ENCODE data around the gene CADM2.

- peak in 3 of 6 experiments; percentile 45 to 60 (median 50) for TF ChIP-seq CTCF (IDR thresholded peaks at IDR 0.05)
- TF ChIP-seq POLR2A (IDR thresholded peaks at IDR 0.05), result no peak
Observed at GRCh38 chr3:85360742-85361387, 402.1 kb downstream of the CADM2 start.

All from thyroid gland (tissue), 4 donors.